MV-4-11 (cell line): Measurements from ENCODE around the gene STIMATE.

Experiments used
- DNase-seq: peaks from one replicate; lab custom pipeline; 2025; lab: John Stamatoyannopoulos, UW

Gene STIMATE

DNA sequence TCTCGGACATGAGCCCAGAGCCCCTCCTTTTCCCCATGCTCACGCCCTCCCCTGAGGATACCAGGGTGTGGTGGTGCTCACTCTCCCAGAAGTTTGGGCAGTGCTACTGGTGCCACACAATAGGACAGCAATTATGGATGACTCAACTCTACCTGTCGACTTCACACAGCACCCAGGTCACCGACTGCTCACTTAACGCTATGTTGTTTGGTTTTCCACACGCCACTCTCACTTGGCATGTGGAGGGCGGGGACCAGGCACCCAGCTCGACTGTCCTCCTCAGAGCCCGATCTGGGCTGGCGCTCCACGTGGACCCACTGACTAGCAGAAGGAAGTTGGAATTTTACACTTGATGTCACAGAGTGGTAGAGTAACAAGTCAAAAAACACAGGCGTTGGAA, 30.9 kb downstream of the STIMATE start:
- DNase-seq: no peak

GRCh38 chr3:52865994-52866393, 31.4 kb downstream of the STIMATE start:
- DNase-seq: no peak

DNA sequence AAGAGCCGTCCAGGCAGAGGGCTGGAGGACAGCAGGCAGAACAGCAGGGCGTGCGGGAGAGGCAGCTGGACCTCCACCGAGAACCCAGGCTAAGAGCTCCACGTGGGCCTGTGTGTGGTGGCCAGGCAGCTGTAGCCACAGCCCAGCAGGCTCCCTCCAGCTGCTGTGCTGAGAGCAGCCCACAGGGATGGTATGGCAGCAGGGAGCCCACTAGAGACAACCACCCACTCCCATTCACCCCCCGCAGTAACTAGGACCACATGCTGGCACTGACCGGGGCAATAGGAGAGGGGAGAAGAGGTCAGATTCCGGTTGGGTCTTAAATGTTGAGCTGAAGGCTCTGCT, 37.0 kb downstream of the STIMATE start:
- DNase-seq: no peak

- no peak for DNase-seq
Measured at GRCh38 chr3:52859686-52860423, 37.5 kb downstream of the STIMATE start.

DNA sequence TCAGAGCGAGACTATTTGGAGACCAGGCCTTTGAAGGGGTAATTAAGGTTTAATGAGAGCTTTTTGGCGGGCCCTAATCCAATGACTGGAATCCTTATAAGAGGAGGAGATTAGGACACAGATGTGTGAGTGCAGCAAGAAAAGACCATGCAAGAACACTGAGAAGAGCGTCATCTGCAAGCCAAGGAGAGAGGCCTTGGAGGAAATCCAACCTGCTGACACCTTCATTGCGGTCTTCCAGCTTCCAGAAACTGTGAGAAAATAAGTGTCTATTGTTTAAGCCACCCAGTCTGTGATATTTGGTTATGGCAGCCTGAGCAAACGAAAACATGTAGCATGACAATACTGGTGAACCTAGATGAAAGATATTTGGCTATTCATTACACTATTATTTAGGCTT, 39.5 kb downstream of the STIMATE start:
- no peak for DNase-seq

DNA sequence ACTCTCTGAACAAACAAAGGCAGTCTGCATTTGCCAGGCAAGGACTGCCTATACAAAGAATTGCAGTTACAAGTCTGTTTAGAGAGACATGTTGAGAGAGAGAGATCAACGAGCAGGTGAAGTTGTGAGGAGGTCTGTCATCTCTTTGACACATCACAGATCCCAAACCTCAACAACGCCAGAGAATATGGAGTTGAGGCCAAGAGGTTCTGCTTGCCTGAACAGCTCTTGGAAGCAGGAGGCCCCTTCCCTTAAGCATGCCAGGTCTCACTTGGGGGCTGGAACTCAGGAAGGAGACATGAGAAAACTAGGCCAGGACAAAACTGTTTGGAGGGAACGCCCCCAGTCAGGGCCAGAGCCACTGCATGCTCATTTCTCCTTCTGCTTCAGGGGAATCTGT, 40.2 kb downstream of the STIMATE start:
- no peak for DNase-seq

GRCh38 chr3:52856666-52857065, 40.7 kb downstream of the STIMATE start:
- no peak for DNase-seq

DNA sequence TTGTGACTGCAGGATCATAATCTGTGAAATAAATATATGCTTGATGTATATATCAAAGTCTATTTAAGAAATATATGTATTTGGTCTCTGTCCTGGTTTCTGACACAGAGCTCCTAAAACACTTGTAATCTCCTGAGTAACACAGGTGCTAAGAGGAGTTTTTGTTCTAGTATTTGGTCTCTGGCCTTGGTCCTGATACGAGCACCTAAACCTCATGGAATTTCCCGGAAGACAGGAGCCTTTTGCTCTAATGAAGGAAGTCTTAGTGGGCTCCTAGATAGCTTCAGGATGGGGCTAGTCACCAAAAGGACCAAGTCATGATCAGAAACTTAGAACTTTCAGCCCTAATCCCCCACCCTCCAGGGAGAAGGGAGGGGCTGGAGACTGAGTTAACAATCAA, 43.3 kb downstream of the STIMATE start:
- no peak for DNase-seq

- DNase-seq: no peak
Measured at GRCh38 chr3:52852419-52852818, 44.9 kb downstream of the STIMATE start.

GRCh38 chr3:52851348-52851747, 46.0 kb downstream of the STIMATE start:
- peak; percentile 54 for DNase-seq

- no peak for DNase-seq
Measured at GRCh38 chr3:52849656-52850055, 47.7 kb downstream of the STIMATE start.

- DNase-seq: peak; percentile 56
Measured at GRCh38 chr3:52848617-52849016, 48.7 kb downstream of the STIMATE start.

- DNase-seq: no peak
Measured at GRCh38 chr3:52847726-52848125, 49.6 kb downstream of the STIMATE start.

DNA sequence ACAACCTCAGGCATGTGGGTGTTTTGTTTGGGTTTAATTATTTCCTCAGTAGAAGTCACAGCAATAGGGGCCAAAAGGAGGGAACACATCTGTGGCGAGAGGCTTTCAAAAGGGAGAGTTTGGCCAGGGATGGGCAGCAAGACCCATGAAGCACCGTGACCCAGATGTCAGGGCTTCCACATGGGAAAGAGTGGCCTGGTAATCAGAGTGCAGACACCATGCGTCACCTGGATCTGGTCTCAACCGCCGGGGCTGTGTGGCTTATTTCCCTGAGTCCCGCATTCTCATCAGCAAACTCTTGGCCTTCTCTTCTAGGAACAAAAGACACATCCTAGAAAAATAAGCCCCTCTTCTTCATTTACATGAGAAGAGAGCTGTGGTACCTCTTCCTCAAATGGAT, 50.1 kb downstream of the STIMATE start:
- no peak for DNase-seq

- DNase-seq: peak; percentile 63
Measured at GRCh38 chr3:52846432-52846965, 50.8 kb downstream of the STIMATE start.

DNA sequence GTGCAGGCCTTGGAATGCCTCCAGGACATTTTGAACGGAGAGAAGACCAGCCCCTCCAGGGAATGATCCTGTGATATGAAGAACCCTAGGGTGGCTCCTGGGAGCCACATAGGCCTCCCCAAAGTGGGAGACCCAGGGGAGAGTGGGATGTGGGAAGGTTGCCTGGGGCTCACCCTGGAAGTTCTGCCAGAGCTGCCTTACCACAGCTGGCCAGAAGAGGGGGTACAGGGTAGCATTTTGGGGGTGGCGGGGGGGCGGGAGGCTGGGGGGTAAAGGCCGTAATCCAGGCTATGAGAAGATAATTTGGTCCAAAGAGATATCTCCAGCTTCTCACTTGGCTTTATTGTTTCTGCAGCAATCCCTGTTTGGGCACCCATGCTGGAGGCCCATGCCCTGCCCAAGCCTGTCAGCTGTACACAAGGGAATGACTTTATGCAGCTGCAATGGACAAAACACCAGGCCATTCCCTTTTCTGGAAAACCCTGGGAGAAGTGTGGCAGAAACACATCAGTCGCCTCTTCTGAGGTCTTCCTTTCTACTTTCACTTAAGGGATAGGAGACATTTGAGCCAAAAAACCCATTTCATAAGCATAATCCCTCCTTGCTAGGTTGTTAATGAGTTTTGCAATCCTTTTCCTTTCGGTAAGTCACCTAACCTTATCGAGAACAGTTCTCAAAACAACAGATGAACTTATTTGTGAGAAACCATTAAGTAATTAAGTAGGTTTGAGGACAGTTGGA, 51.5 kb downstream of the STIMATE start:
- DNase-seq: no peak

DNA sequence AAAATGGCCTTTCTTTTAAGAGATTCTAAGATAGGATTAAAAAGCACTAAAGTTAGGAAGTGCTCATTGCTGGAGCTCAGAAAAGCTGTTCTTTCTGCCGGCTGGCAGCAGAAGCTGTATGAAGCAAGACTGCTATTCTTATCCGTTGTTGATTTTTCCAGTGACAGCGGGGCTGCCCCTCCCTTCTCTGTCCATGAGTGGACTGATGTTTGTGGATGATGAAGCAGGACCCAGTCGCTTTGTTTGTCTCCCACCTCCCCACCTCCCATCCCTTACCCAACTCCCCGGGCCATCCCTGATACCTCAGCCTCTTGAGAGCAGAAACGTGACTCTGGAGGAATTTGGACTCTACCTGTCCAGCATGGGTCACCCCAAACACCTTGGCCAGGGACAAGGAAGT, 52.2 kb downstream of the STIMATE start:
- DNase-seq: peak; percentile 70

DNA sequence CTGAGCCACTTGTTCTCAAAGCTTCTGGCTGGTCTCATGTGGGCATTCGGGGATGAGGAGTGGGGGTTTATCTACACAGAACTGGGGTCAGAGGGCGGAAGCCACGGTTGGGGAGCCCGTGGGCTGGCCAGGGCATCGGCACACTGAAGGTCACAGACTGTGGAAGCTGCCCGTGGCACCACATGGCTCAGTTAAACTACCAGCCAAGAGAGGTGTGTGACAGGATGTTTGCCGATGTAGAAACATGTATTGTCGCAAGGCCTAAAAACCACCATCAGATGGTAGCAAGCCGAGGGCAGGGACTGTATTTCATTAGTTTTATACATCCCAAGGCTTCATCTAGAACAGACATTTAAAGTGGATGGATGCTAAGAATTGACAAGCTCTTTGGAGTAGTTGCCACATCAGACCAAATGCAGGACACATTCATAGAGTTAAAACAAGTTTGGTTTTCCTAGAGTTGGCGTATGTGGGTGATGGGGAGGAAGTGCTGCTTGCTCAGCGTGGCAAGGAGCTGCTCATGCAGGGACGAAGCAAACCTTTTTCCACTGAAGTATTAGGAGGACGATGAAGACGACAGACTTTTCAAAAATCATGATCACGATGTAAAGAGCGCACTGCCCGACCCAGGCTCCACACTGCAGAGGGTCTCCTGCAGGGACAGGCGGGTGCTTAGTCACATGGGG, 52.9 kb downstream of the STIMATE start:
- peak; percentile 45 for DNase-seq

DNA sequence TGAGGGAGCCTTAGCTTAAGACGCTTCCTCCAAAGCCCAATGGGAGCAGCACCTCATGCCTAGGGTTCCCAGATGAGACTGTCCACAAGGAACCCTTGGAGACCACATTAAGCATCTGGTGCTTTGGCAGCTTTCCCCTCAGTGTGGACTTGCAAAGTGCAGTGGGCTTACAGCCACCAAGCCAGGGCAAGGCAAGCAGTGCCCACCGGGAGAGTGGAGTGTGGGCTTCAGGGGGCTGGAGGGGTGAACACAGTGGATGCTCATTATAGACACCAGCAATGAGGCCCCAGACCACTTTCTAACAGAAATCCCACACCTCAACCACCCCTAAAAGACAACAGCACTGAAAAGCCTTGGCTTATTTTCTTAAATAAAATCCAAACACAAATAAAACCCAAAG, 53.5 kb downstream of the STIMATE start:
- no peak for DNase-seq

DNA sequence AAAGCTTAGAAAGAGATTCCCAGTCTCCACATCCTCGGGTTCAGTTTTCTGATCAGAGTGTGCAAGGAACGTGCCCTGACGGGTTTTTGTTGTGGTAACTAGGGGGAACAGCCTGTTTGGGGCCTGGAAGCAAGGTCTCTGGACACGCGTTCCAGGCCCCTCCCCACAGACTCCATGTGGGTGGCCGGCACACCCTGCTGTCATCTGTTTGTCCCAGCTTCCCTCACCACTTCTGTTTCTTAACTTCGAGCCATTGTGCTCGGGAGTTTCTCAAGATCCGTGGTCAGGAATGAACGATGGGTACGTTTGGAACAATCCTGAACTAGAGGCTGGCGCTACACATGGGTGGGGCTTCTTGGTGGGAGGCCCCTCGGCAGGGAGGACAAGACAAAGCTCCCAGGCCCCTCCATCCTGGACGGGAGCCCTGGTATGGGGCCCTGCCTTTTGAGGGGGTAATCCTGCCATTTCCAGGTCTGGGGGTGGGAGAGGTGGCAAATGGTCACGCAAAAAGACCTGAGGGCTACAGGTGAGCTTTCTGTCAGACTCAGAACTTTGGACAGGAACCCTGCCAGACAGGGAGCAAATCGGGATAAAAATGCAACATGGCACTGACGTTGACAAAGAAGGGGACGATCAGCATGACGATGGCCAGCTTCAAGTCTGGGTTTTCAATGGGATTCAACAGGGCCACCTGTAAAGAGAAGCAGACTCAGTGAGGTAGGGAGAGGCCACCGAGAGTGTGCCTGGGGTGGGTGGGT, 54.1 kb downstream of the STIMATE start:
- DNase-seq: peak; percentile 79

DNA sequence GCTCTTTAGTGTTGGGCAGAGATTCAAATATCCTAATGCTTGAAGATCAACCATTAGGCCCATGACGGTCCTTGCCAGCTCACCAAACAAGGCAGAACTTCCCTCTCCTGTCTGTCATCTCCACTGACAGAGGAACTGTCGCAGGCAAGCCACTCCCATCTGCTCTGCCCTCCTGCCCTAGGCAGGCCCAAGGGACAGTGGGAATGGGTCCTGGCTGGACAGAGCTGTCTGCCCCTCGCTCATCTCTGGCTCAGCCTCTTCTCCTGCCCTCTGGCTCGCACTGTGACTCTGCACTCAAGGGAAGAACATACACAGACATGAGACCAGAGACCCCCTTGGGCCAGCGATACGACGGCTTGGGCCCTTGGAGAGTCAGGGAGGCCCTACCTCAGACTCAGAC, 54.9 kb downstream of the STIMATE start:
- peak; percentile 75 for DNase-seq

DNA sequence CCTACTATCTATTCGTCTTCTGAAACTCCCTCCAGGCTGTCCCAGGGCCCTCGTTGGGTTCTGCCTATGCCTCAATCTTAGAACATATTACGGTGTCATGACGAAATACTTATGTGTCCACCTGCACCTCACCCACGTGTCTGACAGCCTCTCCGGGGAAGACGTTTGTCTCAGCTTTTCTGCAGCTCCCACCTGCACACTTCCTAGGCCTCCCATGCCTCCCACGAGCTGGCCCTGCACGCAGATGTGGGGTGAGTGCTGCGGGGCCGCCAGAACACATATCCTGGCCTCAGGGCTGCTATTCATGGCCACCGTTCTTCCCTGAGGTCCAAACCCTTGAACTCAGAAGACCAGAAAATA, 55.4 kb downstream of the STIMATE start:
- no peak for DNase-seq
